K562 (cell line): ENCODE data around the gene DAB2IP. TPM values are rescaled to one million over a fixed set of nuclear protein-coding genes. Genes with fewer than 3 reads are reported as not detected.

Experiments
- ATAC-seq: fragments of 200-7000 bp; cut with Tn5 transposase; 3 replicates; pipeline ENCODE4 v1.9.1; 2020; ENCODE audit warnings: moderate library complexity
- BruUV-seq: library from RNA; stranded (reverse); fragments of 400-500 nt; replicated peaks from 2 replicates; lab custom pipeline; 2021; lab: Mats Ljungman, UMichigan
- CTCF ChIA-PET: fragments of 300-600 bp; formaldehyde crosslinking; extraction: SDS; loops from one replicate; lab custom pipeline; 2021; ENCODE audit warnings: low intra/inter-chr PET ratio; lab: Yijun Ruan, JAX
- POLR2A ChIA-PET: fragments of 300-600, 350-650 bp; sonication (Branson Sonifier 250); formaldehyde crosslinking; extraction: SDS; loops from one replicate; lab custom pipeline; 2021; ENCODE audit warnings: antibody characterized with exemption, inconsistent platforms; lab: Yijun Ruan, JAX
- DNase-seq, 4 experiments: peaks; one replicate each; pipeline versions ENCODE4 v3.0.0 to v3.0.0-alpha.2; 2011 to 2018; ENCODE audit warnings: low spot score in 3 of 4, mixed read lengths in 3 of 4; ENCODE audit errors: extremely low read depth in 1 of 4
- FAIRE-seq: peaks from 2 replicates; lab custom pipeline; 2011; peaks lifted over from hg19 to GRCh38; lab: Jason Lieb, UNC
- H2AFZ ChIP-seq: 2 replicates; pipeline ENCODE4 v1.6.0; 2011; ENCODE audit warnings: low read depth, low read length, control low read depth, inconsistent platforms
- H3K27ac ChIP-seq: fragments of 200-600 bp; 3 replicates; pipeline ENCODE4 v1.8.0; 2011; ENCODE audit warnings: low read depth, mild to moderate bottlenecking, control low read depth, inconsistent platforms, low read length, moderate library complexity, mixed read lengths; ENCODE audit errors: extremely low read depth
- H3K27me3 ChIP-seq, 2 experiments: fragments of 300-600 bp in 1 of 2; 2 replicates in 1 of 2; 3 replicates in 1 of 2; pipeline versions ENCODE4 v1.6.0 to v1.8.0; 2011; ENCODE audit warnings: inconsistent platforms in 2 of 2, low read length in 2 of 2, mild to moderate bottlenecking in 1 of 2, mixed read lengths in 1 of 2, moderate library complexity in 1 of 2; ENCODE audit not compliant: control insufficient read depth in 2 of 2, insufficient read depth in 2 of 2
- H3K36me3 ChIP-seq: fragments of 300-600 bp; 3 replicates; pipeline ENCODE4 v1.8.0; 2011; ENCODE audit warnings: mild to moderate bottlenecking, low read length, inconsistent platforms; ENCODE audit not compliant: control insufficient read depth, insufficient read depth
- H3K4me1 ChIP-seq, 2 experiments: fragments of 200-600 bp in 1 of 2; replicated peaks in 1 of 2; 2 replicates in 1 of 2; 3 replicates in 1 of 2; pipeline versions ENCODE4 v1.5.1 to v1.8.0; 2011; ENCODE audit warnings: inconsistent platforms in 2 of 2, low read length in 2 of 2, mild to moderate bottlenecking in 1 of 2, mixed read lengths in 1 of 2, moderate library complexity in 1 of 2; ENCODE audit not compliant: control insufficient read depth in 2 of 2, insufficient read depth in 2 of 2
- H3K4me2 ChIP-seq: 2 replicates; pipeline ENCODE4 v1.6.1; 2011; ENCODE audit warnings: low read length, control low read depth, inconsistent platforms, mixed read lengths; ENCODE audit not compliant: insufficient read depth
- H3K4me3 ChIP-seq: fragments of 200-600 bp; sonication (generic), shearing (Covaris generic); 2 replicates; pipeline ENCODE4 v1.5.1; 2016; ENCODE audit warnings: control low read depth, inconsistent platforms
- H3K79me2 ChIP-seq: fragments of 200-600 bp; 3 replicates; pipeline ENCODE4 v1.8.0; 2011; ENCODE audit warnings: low read length, inconsistent platforms; ENCODE audit not compliant: control insufficient read depth, insufficient read depth
- H3K9ac ChIP-seq, 2 experiments: 2 replicates each; pipeline versions ENCODE4 v1.6.0 to v1.6.1; 2011; ENCODE audit warnings: low read depth in 2 of 2, low read length in 2 of 2, control low read depth in 1 of 2, inconsistent platforms in 1 of 2, mild to moderate bottlenecking in 1 of 2, mixed read lengths in 1 of 2; ENCODE audit not compliant: insufficient read depth in 1 of 2
- H3K9me1 ChIP-seq: one replicate; pipeline ENCODE4 v1.6.0; 2011; ENCODE audit warnings: inconsistent platforms, mild to moderate bottlenecking, low read length, moderate library complexity; ENCODE audit not compliant: control insufficient read depth, insufficient read depth
- H3K9me3 ChIP-seq: replicated peaks from 2 replicates; pipeline ENCODE4 v1.5.1; 2011; ENCODE audit warnings: low read depth, low read length, inconsistent platforms; ENCODE audit not compliant: control insufficient read depth, insufficient read depth
- H4K20me1 ChIP-seq: replicated peaks from 2 replicates; pipeline ENCODE4 v1.6.1; 2011; ENCODE audit warnings: low read length, inconsistent platforms, mixed read lengths; ENCODE audit not compliant: control insufficient read depth, insufficient read depth
- KLF1 ChIP-seq: fragments of 450-650 bp; IDR thresholded peaks from 2 replicates; pipeline ENCODE4 v1.6.1; 2016; ENCODE audit warnings: missing genetic modification characterization, missing compliant biosample characterization
- MYNN ChIP-seq, 2 experiments: sonication (generic); formaldehyde crosslinking in 1 of 2; IDR thresholded peaks; 2 replicates each; pipeline versions ENCODE4 v1.5.0 to v1.6.1; 2016 to 2020; ENCODE audit warnings: antibody characterized with exemption in 1 of 2, missing genetic modification reagents in 1 of 2
- NFIC ChIP-seq: fragments of 450-650 bp; IDR thresholded peaks from 2 replicates; pipeline ENCODE4 v1.6.1; 2017; ENCODE audit warnings: mild to moderate bottlenecking, inconsistent platforms
- SIRT6 ChIP-seq: IDR thresholded peaks from one replicate; pipeline ENCODE4 v1.6.1; 2012; ENCODE audit warnings: low read depth, mild to moderate bottlenecking, control low read depth, inconsistent platforms, low read length, moderate library complexity
- SREBF1 ChIP-seq: fragments of 150-350 bp; IDR thresholded peaks from 2 replicates; pipeline ENCODE4 v1.6.1; 2014; ENCODE audit warnings: antibody characterized with exemption, low read depth, low read length, borderline replicate concordance
- SRSF9 ChIP-seq: fragments of 200-400 bp; formaldehyde crosslinking; IDR thresholded peaks from 2 replicates; pipeline ENCODE4 v1.6.1; 2017; ENCODE audit warnings: low read depth, low read length, borderline replicate concordance
- THRB ChIP-seq: fragments of 450-650 bp; formaldehyde crosslinking; conservative IDR thresholded peaks from 2 replicates; pipeline ENCODE4 v1.4.0; 2022; ENCODE audit warnings: mild to moderate bottlenecking, missing genetic modification characterization
- ZNF512 ChIP-seq: IDR thresholded peaks from 2 replicates; pipeline ENCODE4 v1.6.1; 2016; ENCODE audit warnings: missing genetic modification characterization, missing compliant biosample characterization
- WGBS: fragments of 100-300 bp; shearing (Covaris generic); methylation state at CpG from one replicate; pipeline ENCODE4 v1.1.6; 2016; ENCODE audit warnings: low coverage, mixed read lengths; ENCODE audit not compliant: insufficient coverage; ENCODE audit errors: missing lambda C conversion rate; 5-methylcytosine and 5-hydroxymethylcytosine counted together
- in situ Hi-C: fragments of 300-500 bp; cut with MboI; formaldehyde crosslinking; loops from 4 replicates; pipeline ENCODE4 v1.15.0; 2018; ENCODE audit warnings: inconsistent platforms, mixed read lengths
- intact Hi-C: fragments of 100-400 bp; cut with micrococcal nuclease; formaldehyde crosslinking; loops from 2 replicates; pipeline ENCODE4 v1.14.2; 2022
- polyA plus RNA-seq, 8 experiments: library from polyadenylated mRNA; depleted of rRNA in 4 of 8; stranded (reverse) in 5 of 8; unstranded in 3 of 8; fragments of >200 nt; fragmentation: Nextera tagmentation in 2 of 8; fragmentation: Illumina TruSeq in 1 of 8; extraction: Ambion mirVana in 2 of 8; extraction: Trizol in 1 of 8; gene quantifications; 2 replicates each; pipeline versions ENCODE4 v1.2.1 to v1.2.3, GENCODE V29; 2011 to 2014; ENCODE audit warnings: inconsistent platforms in 1 of 8, missing spikeins in 1 of 8
- total RNA-seq, 7 experiments: library from RNA; depleted of rRNA in 6 of 7; stranded (reverse); fragments of >200 nt in 6 of 7; fragmentation: Illumina TruSeq in 2 of 7; extraction: Trizol in 2 of 7; gene quantifications; 2 replicates each; pipeline versions ENCODE4 v1.2.1 to v1.2.3, GENCODE V29; 2011 to 2021; ENCODE audit warnings: low replicate concordance in 1 of 7

Gene DAB2IP
- total and polyA plus RNA-seq, 9 of the 15 experiments (the other 6 are each of a cell fraction or from before 2014, with no cell fraction given): 0.04 to 0.31 (median 0.08) TPM; not detected in 5

DNA sequence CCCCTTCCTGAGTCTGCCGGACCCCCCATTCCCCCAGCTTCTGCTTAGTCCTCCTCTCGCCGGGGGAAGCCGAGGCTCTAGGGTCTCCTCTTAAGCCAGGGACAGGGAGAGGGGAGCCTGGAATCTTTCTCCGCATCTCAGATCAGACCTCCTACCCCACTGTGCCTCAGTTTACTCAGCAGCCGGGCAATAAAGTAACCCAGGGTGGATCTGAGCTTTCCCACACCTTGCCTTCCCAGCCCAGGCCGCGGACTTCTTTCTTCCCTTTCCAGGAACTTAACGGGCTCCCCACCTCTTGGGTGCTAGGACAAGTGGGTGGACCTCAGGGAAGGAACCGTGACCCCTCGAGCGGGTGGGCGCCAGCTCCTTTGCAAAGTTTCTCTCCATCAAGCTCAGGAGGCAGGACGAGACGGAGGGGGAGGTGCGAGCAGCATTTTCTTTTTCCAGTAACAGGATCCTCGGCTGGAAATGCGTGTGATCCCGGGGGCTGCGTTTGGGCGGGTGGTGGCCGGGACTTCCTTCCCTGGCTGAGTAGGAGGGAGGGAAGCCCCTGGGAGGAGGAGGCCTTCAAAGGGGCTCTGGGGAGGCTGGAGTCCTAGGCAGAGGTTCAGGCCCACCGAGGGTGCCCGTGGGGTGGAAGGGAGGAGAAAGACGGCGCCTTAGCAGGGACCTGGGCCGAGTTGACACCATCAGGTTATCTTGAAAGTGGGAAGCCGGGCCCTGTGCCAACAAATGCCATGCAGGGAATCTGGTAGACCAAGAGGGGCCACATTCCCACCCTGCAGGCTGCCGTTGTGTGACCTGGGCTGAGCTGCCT, 795 bp downstream of the DAB2IP start:
- peaks cover 19 to 77% of the 10 kb centered on the region in 2 experiments for H3K27me3 ChIP-seq
- TF ChIP-seq NFIC (peak; percentile 45; the same call in 1 of the 2 replicates), SREBF1 (no peak)
- H3K36me3 ChIP-seq: no peaks in the 10 kb centered on the region
- no peak overlapping the region for H3K4me2 ChIP-seq
- no peak for FAIRE-seq
- intact Hi-C loops (no loop called here), in situ Hi-C loops (no loop called here)
- no peak overlapping the region for H3K9ac ChIP-seq
- 5% methylated on average over 22 of the region's 29 CpGs for WGBS
- no peaks in the 10 kb centered on the region for H3K9me1 ChIP-seq
- BruUV-seq: no TSS peak
- POLR2A ChIA-PET: interaction anchor here (0.6 to 0.8 kb wide), 2 partner anchors 145 to 1654 kb away, joined by 3 to 4 read pairs; no protein-coding TSS in a partner anchor
- peaks cover 23% of the 10 kb centered on the region; the same call in 1 of the 2 replicates for H4K20me1 ChIP-seq
- peaks cover 0 to 15% of the 10 kb centered on the region in 2 experiments; a peak in 3 of 5 replicates for H3K4me1 ChIP-seq
- DNase-seq: no peak
- no peak overlapping the region for H3K27ac ChIP-seq
- no peak for ATAC-seq
- no peak overlapping the region for H2AFZ ChIP-seq
- no peaks in the 10 kb centered on the region for H3K9me3 ChIP-seq
- H3K4me3 ChIP-seq: no peak overlapping the region
- CTCF ChIA-PET: no interaction called here
- no peaks in the 10 kb centered on the region for H3K79me2 ChIP-seq

DNA sequence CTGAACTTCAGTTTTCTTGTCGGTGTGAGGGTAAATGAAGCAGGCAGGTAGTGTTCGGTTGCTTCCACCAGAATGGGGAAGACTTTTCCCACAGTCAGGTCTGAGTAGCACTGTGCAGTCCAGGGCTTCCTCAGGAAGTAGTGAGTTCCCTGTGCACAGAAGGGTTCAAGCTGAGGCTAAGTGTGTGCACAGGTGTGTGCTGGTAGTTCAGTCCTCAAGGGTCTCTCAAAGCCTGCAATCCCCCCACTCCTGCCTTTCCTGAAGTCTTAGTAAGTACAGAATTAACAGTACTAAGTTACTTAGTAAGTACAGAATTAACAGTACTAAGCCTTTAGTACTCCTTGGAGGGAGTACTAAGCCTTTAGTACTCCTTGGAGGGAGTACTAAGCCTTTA, 1.4 kb downstream of the DAB2IP start:
- Histone ChIP-seq H3K9me1 (no peaks in the 10 kb centered on the region), H3K9ac (no peak overlapping the region), H2AFZ (no peak overlapping the region), H3K9me3 (no peaks in the 10 kb centered on the region), H3K36me3 (no peaks in the 10 kb centered on the region), H3K4me3 (no peak overlapping the region), H3K27me3 (peaks cover 24 to 83% of the 10 kb centered on the region in 2 experiments), H3K4me1 (peaks cover 0 to 15% of the 10 kb centered on the region in 2 experiments; a peak in 3 of 5 replicates), H3K79me2 (no peaks in the 10 kb centered on the region), H3K27ac (no peak overlapping the region), H4K20me1 (peaks cover 23% of the 10 kb centered on the region; the same call in 1 of the 2 replicates), H3K4me2 (no peak overlapping the region)
- no peak for FAIRE-seq
- ChIA-PET CTCF (no interaction called here), POLR2A (interaction anchor here (0.6 to 1.1 kb wide), 3 partner anchors 16 to 1653 kb away, joined by 3 to 4 read pairs (median 3); no protein-coding TSS in a partner anchor)
- in situ Hi-C loops: no loop called here
- BruUV-seq: no TSS peak
- no peak for ATAC-seq
- no peak for DNase-seq
- intact Hi-C loops: no loop called here
- 0% methylated on average over 2 of the region's 2 CpGs for WGBS
- TF ChIP-seq ZNF512 (tag) (no peak), THRB (CRISPR knock-in tag) (no peak), KLF1 (tag) (no peak), SIRT6 (no peak), MYNN (IDR thresholded peaks at IDR 0.05) (no peak), MYNN (CRISPR knock-in tag; IDR thresholded peaks at IDR 0.05) (no peak), SRSF9 (no peak)
